NOMO-1 treated with dmso at 0.1 percent for 144 hours (cell line): ENCODE data around the gene CREB3.

Source experiments
- DNase-seq: peaks from one replicate; lab custom pipeline; 2025; ENCODE audit not compliant: unreplicated experiment; lab: John Stamatoyannopoulos, UW

Gene CREB3

DNA sequence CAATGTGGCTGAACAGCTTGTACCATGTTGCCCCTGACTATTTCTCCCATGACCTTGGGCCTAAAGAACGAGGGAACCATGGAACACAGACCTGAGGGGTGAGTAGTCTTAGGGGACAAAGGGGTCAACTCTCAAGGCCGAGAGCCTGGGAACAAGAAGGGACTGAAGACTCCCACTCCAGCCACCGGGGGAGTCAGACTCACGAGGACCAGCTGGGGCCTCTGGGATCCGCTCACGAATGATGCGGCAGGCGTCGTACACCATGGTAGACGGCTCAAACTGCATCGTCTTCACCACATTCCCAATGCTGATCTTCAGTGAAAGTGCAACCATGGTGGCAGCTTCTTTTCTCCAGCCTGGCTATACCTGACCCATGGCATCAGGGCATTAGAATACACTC is 7.1 kb upstream of the CREB3 start:
- no peak for DNase-seq

DNA sequence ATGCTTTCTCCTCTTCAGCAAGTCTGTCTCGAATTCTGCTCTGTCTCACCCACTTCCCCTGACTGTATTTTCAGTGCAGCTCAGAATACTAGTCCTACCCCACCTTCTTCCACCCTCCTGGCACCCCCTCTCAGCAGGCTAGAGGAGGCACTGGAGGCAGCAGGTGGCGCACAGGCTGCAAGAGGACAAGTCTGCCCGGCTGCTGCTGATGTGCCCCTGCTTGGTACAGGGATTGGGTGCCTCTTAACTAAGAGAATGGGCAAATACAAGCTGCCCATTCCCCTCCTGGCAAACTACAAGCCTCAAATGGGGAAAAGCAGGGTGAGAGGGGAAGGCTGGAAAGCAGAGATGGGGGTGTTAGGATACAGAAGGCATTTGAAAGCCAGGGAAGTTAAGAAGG is 5.5 kb upstream of the CREB3 start:
- DNase-seq: peak; percentile 54

DNA sequence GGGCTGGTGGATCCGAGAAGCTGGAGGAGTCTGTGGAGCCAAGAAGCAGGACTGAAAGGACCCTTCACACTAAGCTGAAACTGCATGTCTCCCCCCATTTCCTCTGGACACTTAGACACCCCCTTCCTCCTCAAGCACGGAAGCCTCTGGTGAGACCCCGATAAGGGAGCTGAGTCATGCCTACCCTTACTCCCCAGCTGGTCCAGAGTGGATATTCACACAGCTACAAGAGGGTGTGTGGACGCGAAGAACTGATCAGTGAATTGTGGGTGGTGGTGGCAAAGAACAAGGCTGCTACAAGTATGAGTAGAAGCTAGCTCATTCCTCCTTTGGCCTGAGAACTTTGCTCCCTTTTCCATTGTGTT is 4.8 kb upstream of the CREB3 start:
- DNase-seq: no peak

DNA sequence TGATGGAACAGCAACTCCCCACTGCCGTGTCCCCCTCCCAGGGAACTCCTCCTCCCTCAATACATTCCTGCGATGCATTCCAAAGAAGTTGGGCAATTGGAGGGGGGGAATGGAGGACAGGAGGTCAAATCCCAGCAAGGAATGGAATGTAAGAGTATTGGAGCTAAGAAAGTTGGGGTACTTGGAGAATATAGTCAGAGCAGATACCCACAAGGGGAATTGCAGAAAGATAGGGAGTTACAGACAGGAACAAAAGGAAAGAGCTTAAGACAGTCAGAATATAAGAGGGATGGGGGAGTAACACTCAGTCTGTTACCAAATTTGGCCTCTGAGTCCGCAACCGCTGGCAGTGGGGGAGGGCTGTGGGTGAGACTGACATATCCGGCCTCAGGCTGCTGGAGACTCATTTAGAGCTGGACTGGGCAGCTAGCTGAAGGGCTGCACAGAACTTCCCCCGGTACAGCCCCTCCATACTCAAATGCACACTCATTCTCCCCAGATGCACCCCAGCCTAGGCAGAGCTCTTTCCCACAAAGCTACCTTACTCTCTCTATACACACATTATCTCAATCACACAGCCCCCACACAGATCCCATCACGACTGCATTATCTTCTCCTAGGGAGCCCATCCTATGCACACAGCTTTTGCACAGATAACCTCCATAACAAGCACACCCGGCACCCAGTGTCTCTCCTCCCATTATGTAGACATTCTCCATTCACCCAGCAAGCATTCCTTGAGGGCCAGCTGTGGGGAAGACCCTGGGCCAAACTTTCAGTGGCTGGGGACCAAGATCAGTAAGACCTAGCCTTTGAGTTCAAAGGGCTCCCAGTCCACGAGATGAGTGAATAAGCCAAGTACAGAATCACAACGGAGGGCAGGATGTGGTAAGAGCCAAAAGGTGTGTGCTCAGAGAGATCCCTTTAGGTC is 4.2 kb upstream of the CREB3 start:
- peak; percentile 60 for DNase-seq

DNA sequence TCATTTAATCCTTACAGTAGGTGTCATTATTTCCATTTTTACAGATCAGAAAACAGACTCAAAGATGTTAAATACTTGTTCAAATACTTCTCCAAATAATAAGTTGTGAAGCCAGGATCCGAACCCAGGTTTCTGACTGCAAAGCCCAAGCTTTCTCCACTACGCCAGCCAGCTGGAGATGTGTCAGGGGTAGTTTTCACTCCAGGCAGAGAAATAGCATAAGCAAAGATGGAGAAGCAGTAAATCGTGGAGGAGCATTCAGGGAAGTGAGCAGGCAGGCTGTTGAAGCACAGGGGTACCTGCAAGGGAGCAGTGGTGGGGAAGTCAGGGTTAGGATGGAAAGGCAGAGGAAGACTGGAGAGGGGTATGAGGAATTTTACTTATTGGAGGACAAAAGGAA is 3.4 kb upstream of the CREB3 start:
- no peak for DNase-seq

DNA sequence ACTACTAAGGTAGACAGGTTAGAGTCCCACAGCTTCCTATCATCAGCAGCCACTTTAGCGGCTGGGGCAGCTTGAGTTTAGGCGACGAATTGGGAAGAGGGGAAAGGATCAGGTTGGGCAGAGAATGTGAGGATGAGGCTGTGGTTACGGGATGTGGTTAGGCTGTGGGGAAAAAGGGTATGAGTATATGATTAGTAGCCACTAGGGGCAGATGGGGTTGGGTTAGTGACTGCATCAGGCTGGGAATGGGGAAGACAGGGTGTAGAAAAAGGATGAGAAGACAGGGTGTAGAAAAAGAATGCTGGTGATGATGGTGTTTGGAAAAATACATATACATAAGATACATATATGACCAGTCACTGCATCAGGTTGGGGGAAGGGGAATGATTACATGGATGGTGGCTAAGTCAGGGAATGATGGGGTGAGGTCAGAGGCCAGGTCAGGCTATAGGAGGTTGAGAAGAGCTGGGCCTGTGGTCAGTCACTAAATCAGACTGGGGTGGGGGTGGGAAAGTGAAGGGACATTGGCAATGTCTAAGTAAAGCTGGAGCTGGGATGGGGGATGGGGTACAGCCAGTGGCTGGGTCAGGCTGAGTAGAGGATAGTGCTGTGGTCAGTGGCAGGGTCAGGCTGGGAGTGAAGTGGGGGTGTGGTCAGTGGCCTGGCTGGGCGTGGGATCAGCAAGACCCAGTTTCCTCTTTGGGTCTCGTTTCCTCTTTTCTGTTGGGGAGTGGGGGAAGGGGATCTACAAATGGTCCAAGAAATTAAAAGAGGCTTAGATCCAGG is 2.6 kb upstream of the CREB3 start:
- DNase-seq: peak; percentile 54

DNA sequence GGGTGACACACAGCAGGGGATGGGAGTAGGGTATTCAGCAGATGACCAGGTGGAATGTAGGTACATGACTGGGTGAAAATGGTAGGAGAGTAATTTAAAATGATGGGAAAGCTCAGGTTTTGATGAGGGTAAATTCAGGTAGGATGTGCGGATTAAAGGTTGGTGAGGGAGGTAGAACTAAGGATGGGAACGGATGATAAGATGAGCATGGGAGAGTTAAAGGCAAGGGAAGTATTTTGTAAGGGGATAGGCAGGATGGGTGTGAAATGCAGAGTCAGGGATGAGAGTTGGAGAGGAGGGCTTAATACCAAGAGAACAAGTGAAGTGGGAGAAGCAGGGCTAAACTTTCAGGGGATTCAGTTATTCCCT is 2.0 kb upstream of the CREB3 start:
- DNase-seq: no peak

DNA sequence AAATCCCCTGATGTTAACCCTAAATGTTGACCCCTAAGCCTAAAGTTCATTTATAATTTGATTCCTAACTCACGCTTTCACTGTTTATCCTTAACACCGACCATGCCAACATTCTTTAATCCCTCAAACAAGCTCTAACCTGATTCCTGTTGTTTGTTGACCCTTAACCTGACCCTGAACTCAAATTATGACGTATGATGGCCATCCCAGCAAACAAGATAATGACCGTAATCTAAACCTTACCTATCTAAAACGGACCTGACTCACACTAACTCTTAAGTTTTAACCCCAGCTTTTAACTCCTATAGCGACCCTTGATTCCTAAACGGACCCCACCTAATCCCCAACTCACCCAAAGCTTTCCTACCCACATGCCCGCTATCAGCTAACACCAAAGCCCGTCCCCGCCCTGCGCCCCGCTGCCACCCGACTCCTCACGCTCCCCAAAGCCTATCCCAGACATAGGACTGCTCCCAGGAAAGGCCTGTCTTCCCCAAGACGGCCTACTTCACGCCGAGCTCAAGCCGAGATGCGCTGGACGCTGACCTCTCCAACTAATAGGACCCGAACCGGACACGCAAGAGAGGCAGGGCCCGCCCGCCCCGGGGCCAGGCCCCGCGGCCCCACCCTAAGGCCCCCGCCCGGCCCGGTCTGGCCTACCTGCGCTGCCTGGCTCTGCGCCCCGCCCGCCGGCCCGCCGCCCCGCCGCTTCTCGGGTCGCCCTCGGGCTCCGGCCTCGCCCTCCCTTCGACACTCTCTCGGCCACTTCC is 866 bp upstream of the CREB3 start:
- DNase-seq: no peak

DNA sequence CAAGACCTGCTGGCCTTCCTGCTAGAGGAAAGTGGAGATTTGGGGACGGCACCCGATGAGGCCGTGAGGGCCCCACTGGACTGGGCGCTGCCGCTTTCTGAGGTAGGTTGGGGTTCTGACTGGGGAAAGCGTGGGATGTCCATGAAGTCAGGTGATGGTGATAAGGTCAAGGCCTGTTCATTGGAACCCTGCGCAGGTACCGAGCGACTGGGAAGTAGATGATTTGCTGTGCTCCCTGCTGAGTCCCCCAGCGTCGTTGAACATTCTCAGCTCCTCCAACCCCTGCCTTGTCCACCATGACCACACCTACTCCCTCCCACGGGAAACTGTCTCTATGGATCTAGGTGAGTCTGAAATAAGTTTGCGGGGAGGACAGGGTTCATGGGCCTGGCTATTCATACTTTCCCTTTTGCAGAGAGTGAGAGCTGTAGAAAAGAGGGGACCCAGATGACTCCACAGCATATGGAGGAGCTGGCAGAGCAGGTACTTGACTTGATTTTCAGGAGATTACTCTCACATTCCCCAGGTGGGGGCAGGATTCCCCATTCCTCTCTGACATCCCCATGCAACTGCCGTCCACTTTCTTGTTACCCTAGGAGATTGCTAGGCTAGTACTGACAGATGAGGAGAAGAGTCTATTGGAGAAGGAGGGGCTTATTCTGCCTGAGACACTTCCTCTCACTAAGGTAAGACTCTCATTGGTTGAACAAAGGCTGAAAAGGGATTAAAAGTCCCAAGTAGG is 505 bp downstream of the CREB3 start:
- DNase-seq: peak; percentile 24

DNA sequence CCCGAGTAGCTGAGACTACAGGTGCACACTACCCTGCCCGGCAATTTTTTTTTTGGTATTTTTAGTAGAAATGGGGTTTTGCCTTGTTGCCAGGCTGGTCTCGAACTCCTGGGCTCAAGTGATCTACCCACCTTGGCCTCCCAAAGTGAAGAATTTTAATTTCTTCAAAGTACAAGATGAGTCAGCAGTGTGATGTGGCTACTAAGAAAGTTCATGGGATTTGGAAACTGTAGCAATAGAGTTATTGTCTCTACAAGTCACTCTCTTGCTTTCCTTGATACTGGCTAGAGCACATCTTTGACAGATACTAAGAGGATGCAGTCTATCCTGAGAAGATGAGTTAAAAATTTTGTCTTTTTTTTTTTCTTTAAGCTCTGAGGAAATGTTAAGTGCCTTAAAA is 1.6 kb downstream of the CREB3 start:
- no peak for DNase-seq

DNA sequence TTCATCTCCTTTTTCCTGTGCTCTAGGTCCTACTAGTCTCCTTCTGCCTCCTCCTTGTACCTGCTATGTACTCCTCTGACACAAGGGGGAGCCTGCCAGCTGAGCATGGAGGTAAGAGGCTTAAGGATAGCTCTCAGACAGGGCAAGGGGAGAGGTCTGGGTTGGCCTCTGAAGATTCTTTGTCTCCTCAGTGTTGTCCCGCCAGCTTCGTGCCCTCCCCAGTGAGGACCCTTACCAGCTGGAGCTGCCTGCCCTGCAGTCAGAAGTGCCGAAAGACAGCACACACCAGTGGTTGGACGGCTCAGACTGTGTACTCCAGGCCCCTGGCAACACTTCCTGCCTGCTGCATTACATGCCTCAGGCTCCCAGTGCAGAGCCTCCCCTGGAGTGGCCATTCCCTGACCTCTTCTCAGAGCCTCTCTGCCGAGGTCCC is 3.8 kb downstream of the CREB3 start:
- DNase-seq: peak; percentile 53

DNA sequence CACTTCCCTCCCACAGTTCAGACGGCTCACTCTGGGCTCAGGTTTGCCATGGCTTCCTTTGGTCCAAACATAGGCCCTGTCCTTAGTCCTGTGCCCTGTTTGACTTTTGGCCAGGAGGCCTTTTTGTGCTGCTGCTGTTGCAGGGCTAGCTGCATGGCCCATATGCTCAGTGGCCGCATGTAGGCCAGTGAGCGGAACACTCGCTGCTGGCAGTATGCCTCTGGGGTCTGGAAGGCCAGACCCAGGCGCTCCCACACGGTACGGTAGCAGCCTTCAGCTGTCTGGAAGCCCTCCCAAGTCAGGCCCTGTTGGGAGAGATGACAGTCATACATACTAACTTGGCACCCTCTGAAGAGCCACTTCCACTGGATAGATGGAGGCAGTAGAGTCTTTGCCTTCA is 4.7 kb downstream of the CREB3 start:
- DNase-seq: no peak

DNA sequence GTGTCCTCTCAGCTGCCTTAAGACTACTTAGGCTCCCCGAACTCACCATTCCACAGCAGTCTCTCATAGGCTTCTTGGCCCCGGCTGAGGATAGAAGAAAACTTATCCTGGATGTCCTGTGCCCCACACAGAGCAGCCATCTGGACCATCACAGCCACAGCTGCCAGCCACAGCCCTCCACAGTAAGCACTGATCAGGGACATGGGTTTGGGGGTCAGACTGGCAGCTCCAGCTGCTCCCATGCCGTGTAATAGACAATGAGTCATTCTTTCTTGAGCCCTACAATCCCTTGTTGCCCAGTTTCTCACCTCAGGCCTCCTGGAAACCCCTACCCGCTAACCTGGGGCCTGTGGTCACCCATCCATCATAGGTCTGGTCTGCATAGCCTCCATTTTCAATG is 5.7 kb downstream of the CREB3 start:
- no peak for DNase-seq

DNA sequence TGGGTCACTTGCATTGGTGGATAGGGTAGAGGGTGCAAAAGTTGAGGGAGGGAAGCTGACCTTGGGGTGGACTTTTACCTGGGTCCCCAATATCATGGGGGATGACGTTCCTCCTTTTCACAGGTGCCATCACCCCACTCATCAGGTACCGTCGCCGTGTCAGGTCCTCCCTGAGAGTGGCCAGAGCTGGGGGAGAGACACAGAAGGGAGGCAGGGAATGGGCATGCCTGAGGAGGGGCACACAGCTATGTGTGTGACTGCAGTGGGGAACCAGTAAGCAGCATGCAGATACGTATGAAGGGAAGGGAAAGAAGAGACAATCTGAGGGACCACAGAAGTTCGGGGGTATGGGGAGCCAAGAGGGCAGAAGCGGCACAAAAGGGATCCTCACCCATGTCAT is 6.5 kb downstream of the CREB3 start:
- no peak for DNase-seq

DNA sequence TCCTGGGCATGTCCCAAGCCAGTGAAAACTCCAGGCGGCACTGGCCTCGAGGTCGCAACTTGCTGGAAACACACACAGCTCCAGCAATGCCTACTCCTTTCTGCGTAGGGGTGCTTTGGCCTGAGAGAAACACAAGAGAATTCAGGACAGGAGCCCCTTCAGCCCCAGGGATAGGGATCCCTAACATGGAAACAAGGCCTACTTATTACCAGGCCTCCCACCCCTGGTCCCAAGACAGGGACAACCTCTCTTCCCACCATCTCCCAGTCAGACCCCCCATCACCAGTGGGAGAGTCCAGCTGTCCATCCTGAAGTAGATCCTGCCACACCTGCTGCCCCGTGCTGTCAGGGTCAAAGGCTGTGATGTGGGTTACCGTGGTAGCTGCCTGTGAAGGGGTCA is 7.8 kb downstream of the CREB3 start:
- no peak for DNase-seq

DNA sequence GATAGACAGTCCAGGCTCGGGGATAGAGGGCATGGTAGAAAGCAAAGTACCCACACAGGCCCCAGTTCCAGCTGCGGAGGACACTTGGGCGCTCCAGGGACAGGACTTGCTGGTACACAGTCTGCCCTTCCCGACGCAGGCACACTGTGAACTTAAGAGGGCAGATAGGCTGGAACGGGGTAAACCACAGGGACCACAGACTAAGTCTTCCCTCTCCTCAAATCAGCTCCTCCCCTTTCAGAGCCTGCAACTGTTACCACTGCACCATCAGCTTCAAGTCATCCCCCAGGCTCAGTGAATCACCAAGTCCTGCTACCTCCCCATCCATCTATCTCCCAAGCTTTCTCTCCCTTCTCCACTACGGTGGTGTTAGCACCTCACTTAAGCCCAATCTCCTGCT is 9.3 kb downstream of the CREB3 start:
- DNase-seq: no peak

DNA sequence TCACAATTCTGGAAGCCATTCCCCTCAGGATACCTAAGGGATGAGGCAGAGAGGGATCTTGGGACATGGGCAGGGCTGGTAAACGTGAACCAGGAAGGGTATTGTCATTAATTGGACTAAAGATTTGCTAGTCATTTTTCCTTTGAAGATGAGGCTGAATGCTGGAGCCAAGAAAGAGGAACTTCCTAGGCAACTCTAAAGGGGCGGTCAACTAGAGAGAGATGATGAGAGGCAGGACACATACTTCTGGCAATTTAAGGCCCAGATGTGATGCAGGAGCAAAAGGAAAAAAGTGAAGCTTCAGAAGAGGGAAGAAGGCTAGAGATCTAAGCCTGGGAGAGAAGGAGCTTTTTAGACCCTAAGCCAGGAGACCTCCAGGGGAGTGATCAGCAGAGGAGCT is 11.0 kb downstream of the CREB3 start:
- DNase-seq: peak; percentile 8

DNA sequence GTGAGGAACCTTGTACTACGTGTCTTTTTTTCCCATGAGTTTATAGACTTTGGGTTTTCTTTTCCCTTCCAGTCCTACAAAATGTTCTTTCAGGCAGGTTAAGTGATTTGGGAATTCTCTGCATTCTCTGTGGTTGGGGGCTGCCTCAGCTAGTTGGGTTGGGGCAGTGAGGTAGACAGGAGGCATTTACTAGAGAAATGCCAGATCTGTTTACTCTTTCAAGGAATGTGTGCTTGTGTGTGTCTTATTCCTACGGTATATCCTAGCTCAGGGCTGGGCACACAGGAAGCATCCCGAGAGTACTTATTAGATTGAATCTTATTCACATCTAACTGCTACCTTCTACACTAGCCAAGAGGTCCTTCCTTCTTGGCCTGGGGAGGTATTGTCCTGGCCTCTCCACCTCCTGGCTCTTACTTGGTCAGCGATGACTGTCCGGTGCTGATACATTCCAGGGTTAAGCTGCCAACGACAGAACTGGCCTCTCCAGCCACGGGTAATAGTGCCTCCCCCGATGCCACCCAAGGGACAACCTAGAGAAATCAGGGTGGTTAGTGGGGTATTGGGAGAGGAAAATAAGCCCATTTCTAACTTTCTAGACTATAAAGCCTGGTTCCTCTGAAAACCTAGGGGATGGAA is 11.5 kb downstream of the CREB3 start:
- DNase-seq: no peak

DNA sequence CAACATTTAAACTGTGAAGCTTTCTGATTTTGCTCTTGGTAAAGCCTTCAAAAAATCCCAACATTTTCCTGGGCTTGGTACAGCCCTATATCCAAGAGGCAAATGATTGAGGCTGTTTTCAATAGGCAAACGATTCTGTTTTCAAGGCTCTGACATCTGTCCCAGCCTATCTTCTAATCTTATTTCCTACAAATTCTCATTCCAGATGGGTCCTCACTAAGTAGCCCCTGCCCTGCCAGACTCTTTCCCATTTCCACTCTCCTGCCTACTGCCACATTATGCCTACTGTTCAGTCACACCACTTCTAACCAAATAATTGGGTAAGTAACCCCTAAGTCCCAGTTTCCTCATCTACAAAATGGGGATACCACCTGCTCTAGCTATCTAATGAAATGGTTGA is 13.1 kb downstream of the CREB3 start:
- no peak for DNase-seq

DNA sequence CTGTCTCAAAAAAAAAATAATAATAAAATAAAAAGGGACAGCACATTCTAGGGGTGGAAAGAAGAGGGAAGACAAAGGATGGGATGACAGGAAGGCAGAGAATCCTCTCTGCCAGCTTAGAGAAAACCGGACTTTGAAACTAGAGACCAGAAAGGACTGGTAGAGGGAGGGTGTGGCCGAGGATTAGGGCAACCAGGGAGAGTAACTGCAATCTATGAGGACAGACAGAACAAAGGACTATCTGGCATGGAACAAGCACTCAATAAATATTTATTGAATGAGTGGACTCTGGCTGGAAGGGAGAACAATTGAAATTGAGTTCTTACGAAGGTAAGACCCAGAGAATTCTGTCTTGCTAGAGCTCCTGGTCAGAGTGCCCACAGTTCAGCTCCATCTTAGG is 14.1 kb downstream of the CREB3 start:
- no peak for DNase-seq
